Activated T-cell treated with anti-CD3 and anti-CD28 coated beads, Interleukin-2, amount 50 U/mL, for 1 hour (primary cell): ENCODE measurements around the gene CBLN2.

Experiments
- DNase-seq: peaks from one replicate; pipeline ENCODE4 v3.0.0-alpha.2; 2020

The CBLN2 gene

DNA sequence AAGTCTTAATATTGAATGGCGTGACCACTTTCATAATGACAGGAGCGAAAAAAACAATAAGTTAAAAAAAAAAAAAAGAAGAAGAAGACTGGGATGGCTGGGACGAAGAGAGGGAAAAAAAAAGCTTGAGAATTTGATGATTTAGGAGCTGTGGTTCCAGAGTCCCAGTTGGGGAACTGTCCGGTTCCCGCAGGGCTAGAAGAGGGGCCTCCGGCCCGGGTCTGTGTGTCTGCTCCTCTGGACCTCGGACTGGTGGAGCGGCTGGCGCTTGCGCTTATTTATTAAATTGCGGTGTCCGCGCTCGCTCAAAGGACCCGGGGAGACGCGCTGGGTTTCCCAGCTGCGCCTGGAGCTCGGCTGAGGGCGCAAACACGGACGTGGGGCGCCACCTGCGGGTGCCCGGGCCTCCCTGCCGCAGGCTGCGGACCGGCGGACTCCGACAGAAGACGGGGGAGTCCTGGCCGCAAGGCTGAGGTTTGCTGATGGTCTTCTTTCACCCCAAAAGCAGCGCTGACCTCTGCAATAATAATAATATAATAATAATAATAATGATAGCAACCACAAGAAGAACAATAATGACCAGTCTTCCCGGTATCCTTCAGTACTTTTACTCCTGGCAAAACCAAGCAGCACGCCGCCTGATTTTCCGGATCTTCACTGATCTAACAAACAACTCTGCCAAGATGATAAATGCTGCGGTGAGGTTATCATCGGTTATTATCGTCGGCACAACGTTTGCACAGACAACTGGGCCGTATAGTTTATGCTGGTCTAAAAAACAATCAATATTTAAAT, at the start of gene CBLN2:
TSS of gene CBLN2 (minus strand) at position 251 of the 795 bp plus-strand sequence. CDS start 2,182 bp downstream, outside the sequence.
- no peak for DNase-seq

GRCh38 chr18:72588360-72588759, 44.2 kb upstream of the CBLN2 start:
- no peak for DNase-seq

DNA sequence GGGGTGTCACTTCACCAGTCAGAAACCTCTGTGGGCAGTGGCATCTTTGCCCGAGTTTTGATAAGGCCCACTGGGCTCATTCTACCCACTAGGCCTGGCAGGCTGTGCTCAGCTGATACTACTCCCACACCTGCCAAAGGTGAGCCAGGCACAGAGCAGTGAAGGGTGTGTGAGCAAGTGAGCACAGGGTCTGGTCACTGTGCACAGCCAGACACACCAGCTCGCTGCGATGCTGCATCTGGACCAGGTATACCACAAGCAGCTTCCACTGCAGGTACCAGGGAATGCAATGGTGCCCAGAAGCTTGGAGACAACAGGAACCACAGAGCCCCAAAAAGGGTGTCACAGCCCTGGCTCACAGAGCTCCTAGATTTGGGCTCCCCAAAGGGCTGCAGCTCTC, 40.6 kb upstream of the CBLN2 start:
- no peak for DNase-seq

- no peak for DNase-seq
Observed at GRCh38 chr18:72581976-72582375, 37.8 kb upstream of the CBLN2 start.

DNA sequence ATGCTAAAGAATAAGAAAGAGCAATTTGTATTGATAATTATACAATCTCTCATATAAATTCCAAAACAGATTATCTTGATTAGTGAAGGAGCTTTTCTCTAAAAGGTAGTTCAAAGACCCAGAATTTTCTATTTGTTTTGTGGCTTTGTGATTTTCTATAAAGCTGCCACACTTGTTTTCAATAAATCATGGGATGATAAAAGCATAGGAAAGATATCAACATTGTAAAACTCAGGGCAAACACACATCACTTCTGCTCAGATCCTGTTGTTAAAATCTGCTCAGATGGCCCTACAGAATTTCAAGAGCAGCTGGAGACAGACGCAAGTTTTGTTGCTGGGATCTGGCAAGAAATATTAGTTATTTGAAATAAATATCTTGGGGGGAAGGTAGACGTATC, 28.8 kb upstream of the CBLN2 start:
- DNase-seq = no peak

DNA sequence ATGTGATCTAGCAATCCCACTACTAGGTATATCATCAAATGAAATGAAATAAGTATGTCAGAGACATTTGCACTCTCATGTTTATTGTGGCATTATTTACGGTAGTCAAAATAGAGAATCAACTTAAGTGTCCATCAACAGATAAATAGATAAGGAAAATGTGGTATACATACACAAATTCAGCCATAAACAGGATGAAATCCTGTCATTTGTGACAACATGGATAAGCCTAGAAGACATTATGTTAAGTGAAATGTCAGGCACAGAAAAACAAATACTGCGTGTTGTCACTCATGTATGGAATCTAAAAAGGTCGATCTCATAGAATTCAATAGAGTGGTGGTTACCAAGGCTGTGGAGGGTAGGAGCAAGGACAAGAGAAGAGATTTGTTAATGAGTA, 22.1 kb upstream of the CBLN2 start:
- DNase-seq = no peak

DNA sequence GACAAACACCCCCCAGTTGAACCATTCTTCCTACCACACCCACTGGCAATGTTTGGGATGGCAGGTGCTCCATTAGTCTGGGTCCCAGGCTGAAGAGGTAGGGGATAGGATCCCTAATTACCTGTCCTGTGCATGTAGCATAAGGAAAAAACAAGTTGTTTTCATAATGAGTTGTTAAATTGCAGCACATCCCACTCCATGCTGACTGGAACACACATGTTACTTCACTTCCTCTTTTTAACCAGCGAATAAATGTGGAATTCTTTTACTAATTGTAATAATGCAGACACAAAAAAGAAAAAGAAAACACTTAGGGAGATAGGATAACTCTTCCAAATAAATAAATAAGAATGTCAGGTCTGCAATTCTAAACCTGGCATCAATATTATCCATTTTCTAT, 11.8 kb upstream of the CBLN2 start:
- DNase-seq = no peak

DNA sequence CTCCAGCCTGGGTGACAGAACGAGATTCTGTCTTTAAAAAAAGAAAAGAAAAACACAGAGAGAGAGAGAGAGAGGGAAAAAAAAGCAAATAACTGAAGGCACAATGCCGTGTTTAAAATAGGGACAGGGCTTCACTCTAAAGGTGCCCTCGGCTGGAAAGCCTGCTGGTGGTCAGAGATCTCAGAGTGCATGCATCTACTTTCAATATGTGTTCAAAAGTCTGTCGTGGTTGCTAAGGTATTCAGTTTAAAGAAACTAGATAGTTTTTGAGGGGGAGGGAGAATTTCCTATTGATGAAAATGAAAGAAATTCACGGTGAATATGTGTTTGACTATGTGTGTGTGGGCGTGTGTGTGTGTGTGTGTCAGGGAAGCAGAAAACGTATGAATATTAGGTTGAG, 11.0 kb upstream of the CBLN2 start:
- no peak for DNase-seq

GRCh38 chr18:72543357-72544055, 636 bp downstream of the CBLN2 start:
- no peak for DNase-seq

DNA sequence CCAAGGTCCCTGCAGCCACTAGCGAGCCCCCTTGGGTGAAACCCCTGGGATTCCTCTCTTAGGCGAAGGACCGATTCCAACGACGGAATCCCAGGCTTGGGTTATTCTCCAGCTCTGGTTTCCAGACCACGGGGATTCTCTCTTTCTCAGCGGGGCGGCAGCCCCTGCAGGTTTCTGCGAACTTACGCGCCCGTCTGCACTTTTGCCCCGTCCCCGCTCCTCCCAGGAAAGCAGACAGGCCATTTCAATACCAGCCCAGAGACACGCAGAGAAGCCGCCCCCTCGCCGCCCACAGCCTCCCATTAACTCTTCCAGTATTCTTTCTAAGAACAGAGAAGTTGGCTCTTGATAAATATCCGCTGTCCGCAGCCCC, 1.2 kb downstream of the CBLN2 start:
- DNase-seq = no peak

GRCh38 chr18:72542342-72542741, 1.8 kb downstream of the CBLN2 start:
- DNase-seq = no peak

- no peak for DNase-seq
Observed at GRCh38 chr18:72541871-72542332, 2.2 kb downstream of the CBLN2 start.

GRCh38 chr18:72539901-72540300, 4.2 kb downstream of the CBLN2 start:
- DNase-seq = no peak

DNA sequence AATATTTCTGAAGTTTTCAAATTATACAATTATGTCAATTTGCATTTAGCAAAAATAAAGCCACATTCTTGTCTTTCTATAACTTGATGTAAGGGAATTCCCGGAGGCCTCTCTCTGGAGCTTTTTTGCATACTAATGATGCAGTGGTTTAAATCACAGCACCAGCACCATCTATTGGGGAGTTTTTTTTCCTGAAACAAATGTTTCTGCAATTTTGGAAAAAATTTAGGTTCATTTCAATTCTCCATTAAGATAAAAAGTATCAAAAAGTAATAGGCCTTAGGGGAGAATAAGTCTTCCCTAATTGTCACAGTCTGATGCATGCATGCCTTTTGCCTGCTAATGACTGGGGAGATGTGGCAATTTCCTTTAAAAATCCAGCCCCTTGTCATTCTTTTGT, 13.5 kb downstream of the CBLN2 start:
- no peak for DNase-seq

DNA sequence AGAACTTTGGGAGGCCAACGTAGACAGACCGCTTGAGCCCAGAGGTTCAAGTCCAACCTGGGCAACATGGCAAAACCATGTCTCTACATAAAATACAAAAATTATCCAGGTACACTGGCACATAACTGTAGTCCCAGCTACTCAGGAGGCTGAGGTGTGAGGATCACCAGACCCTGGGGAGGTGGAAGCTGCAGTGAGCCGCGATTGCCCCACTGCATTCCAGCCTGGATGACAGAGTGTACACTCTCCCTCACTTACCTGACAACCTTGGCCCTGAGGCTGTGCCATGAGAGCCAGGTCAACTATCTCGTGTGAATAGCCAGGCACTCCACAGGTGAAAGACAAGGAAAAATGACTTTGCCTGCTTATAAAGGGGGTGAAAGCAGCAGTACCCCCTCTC, 39.3 kb downstream of the CBLN2 start:
- DNase-seq = no peak

GRCh38 chr18:72502671-72503431, 41.3 kb downstream of the CBLN2 start:
- DNase-seq = no peak

GRCh38 chr18:72492497-72492896, 51.6 kb downstream of the CBLN2 start:
- no peak for DNase-seq
